SU-DHL-6 (cell line): ENCODE data around the gene TMEM196.

Experiments
- CTCF ChIP-seq: fragments of 200-600 bp; sonication (generic); IDR thresholded peaks from one replicate; pipeline ENCODE4 v1.5.1; 2017; ENCODE audit warnings: antibody characterized with exemption, mild to moderate bottlenecking, low read length, moderate library complexity; ENCODE audit not compliant: insufficient read depth, poor library complexity, severe bottlenecking
- EZH2phosphoT487 ChIP-seq: fragments of 200-600 bp; sonication (generic), shearing (Covaris generic); conservative IDR thresholded peaks from 2 replicates; pipeline ENCODE4 v1.6.1; 2018; ENCODE audit warnings: mild to moderate bottlenecking, antibody characterized with exemption, low read length, moderate library complexity, mixed read lengths

- TF ChIP-seq CTCF, result no peak
- TF ChIP-seq EZH2phosphoT487, result no peak
These were observed 3.6 kb upstream of the TMEM196 start for GRCh38 chr7:19776981-19777380.
